ENCODE measurements around the gene SELENOS.
"Not testable (repeated sequence)": the region's sequence is repeated elsewhere in the genome, so short reads cannot be mapped to it uniquely, and the experiment has no call there.

SELENOS gene

GRCh38 chr15:101295607-101296161 lies 18.4 kb upstream of the SELENOS start:
- ATAC-seq: no peak

GRCh38 chr15:101294731-101295606 lies 17.7 kb upstream of the SELENOS start, which contains the start of gene SNRPA1:
Gene SNRPA1 (minus strand): TSS chr15:101295248. CDS start chr15:101295178, 70 bp downstream.
- no peaks in the 10 kb centered on the region for H3K9me3 Mint-ChIP-seq
- H3K4me1 Mint-ChIP-seq: peaks cover 52% of the 10 kb centered on the region
- H3K4me3 Mint-ChIP-seq: peak within 1 kb of the TSS; percentile 97
- peak; percentile 90 for ATAC-seq
- no peaks in the 10 kb centered on the region for H3K27me3 Mint-ChIP-seq
- H3K27ac Mint-ChIP-seq: peak within 1 kb of the TSS; percentile 98 to 99
- DNase-seq: peak; percentile 96 to 97

More at GRCh38 chr15:101295607-101296161, 18.4 kb upstream of the SELENOS start:
- H3K4me3 Mint-ChIP-seq: peak overlapping the region; percentile 97
- no peak for DNase-seq
- H3K27me3 Mint-ChIP-seq: no peaks in the 10 kb centered on the region
- no peaks in the 10 kb centered on the region for H3K9me3 Mint-ChIP-seq
- peaks cover 45% of the 10 kb centered on the region for H3K4me1 Mint-ChIP-seq
- peak overlapping the region; percentile 28 to 98 for H3K27ac Mint-ChIP-seq

GRCh38 chr15:101293122-101293521 lies 15.8 kb upstream of the SELENOS start:
- DNase-seq: no peak
- no peak for ATAC-seq
- H3K27me3 Mint-ChIP-seq: no peaks in the 10 kb centered on the region
- peak overlapping the region; percentile 97 for H3K4me3 Mint-ChIP-seq
- H3K27ac Mint-ChIP-seq: peak overlapping the region; percentile 98 to 99
- H3K9me3 Mint-ChIP-seq: no peaks in the 10 kb centered on the region
- peaks cover 68% of the 10 kb centered on the region for H3K4me1 Mint-ChIP-seq

- DNase-seq (peak in 1 of 2 donors; percentile 32), ATAC-seq (peak; percentile 48)
- H3K4me1 Mint-ChIP-seq: peaks cover 55% of the 10 kb centered on the region
- no peaks in the 10 kb centered on the region for H3K9me3 Mint-ChIP-seq
- no peaks in the 10 kb centered on the region for H3K27me3 Mint-ChIP-seq
- peak overlapping the region in 1 of 2 donors; percentile 74 for H3K27ac Mint-ChIP-seq
- no peak overlapping the region for H3K4me3 Mint-ChIP-seq
These were observed 11.7 kb upstream of the SELENOS start for GRCh38 chr15:101288905-101289513.

GRCh38 chr15:101287342-101287741 lies 10.1 kb upstream of the SELENOS start:
- H3K4me1 Mint-ChIP-seq: peaks cover 41% of the 10 kb centered on the region
- not testable (repeated sequence) for H3K9me3 Mint-ChIP-seq, H3K27me3 Mint-ChIP-seq, ATAC-seq, H3K4me3 Mint-ChIP-seq, DNase-seq, H3K27ac Mint-ChIP-seq

GRCh38 chr15:101286471-101287114 lies 9.3 kb upstream of the SELENOS start:
- Mint-ChIP-seq H3K4me3 (no peak overlapping the region), H3K27me3 (no peaks in the 10 kb centered on the region), H3K9me3 (no peaks in the 10 kb centered on the region), H3K4me1 (peaks cover 34% of the 10 kb centered on the region), H3K27ac (peak overlapping the region in 1 of 2 donors; percentile 34)
- no peak for ATAC-seq
- DNase-seq: no peak

- DNase-seq: no peak
- ATAC-seq: no peak
- peaks cover 9% of the 10 kb centered on the region for H3K4me1 Mint-ChIP-seq
- no peak overlapping the region for H3K4me3 Mint-ChIP-seq
- H3K27me3 Mint-ChIP-seq: no peaks in the 10 kb centered on the region
- H3K27ac Mint-ChIP-seq: no peak overlapping the region
- no peaks in the 10 kb centered on the region for H3K9me3 Mint-ChIP-seq
These were observed 6.6 kb upstream of the SELENOS start for GRCh38 chr15:101283931-101284330.

- ATAC-seq (no peak), DNase-seq (no peak)
- H3K9me3 Mint-ChIP-seq: no peaks in the 10 kb centered on the region
- H3K4me1 Mint-ChIP-seq: peaks cover 23% of the 10 kb centered on the region
- no peak overlapping the region for H3K4me3 Mint-ChIP-seq
- H3K27ac Mint-ChIP-seq: no peak overlapping the region
- H3K27me3 Mint-ChIP-seq: no peaks in the 10 kb centered on the region
These were observed 2.7 kb upstream of the SELENOS start for GRCh38 chr15:101280007-101280406.

- H3K4me1 Mint-ChIP-seq: peaks cover 31% of the 10 kb centered on the region
- no peak for ATAC-seq
These were observed 769 bp upstream of the SELENOS start for GRCh38 chr15:101277943-101278564.

GRCh38 chr15:101276501-101277037 lies 716 bp downstream of the SELENOS start:
- Mint-ChIP-seq H3K4me3 (peak overlapping the region; percentile 94 to 98), H3K9me3 (no peaks in the 10 kb centered on the region), H3K4me1 (peaks cover 31% of the 10 kb centered on the region), H3K27ac (peak overlapping the region; percentile 92 to 96), H3K27me3 (no peaks in the 10 kb centered on the region)
- ATAC-seq: peak; percentile 24
- DNase-seq: peak in 1 of 2 donors; percentile 19

More at GRCh38 chr15:101277943-101278564, 769 bp upstream of the SELENOS start:
- Mint-ChIP-seq H3K4me3 (peak overlapping the region; percentile 94 to 98), H3K27ac (peak overlapping the region in 1 of 2 donors; percentile 91), H3K27me3 (no peaks in the 10 kb centered on the region), H3K9me3 (no peaks in the 10 kb centered on the region)
- DNase-seq: no peak

- H3K27ac Mint-ChIP-seq: peak overlapping the region; percentile 8 to 43
- no peaks in the 10 kb centered on the region for H3K9me3 Mint-ChIP-seq
- H3K4me1 Mint-ChIP-seq: peaks cover 31% of the 10 kb centered on the region
- H3K4me3 Mint-ChIP-seq: peak overlapping the region in 1 of 2 donors; percentile 6
- ATAC-seq: no peak
- no peaks in the 10 kb centered on the region for H3K27me3 Mint-ChIP-seq
- no peak for DNase-seq
These were observed 2.3 kb downstream of the SELENOS start for GRCh38 chr15:101275018-101275417.

- Mint-ChIP-seq H3K4me3 (no peak overlapping the region), H3K27ac (no peak overlapping the region), H3K9me3 (no peaks in the 10 kb centered on the region), H3K4me1 (peaks cover 31% of the 10 kb centered on the region), H3K27me3 (no peaks in the 10 kb centered on the region)
- ATAC-seq (no peak), DNase-seq (no peak)
These were observed 3.8 kb downstream of the SELENOS start for GRCh38 chr15:101273534-101273933.

- H3K27ac Mint-ChIP-seq: no peak overlapping the region
- no peaks in the 10 kb centered on the region for H3K9me3 Mint-ChIP-seq
- DNase-seq (no peak), ATAC-seq (no peak)
- no peaks in the 10 kb centered on the region for H3K27me3 Mint-ChIP-seq
- no peak overlapping the region for H3K4me3 Mint-ChIP-seq
- peaks cover 26% of the 10 kb centered on the region for H3K4me1 Mint-ChIP-seq
These were observed 4.7 kb downstream of the SELENOS start for GRCh38 chr15:101272584-101272983.

GRCh38 chr15:101269479-101270223 lies 7.6 kb downstream of the SELENOS start:
- H3K9me3 Mint-ChIP-seq: no peaks in the 10 kb centered on the region
- ATAC-seq (no peak), DNase-seq (no peak)
- H3K27me3 Mint-ChIP-seq: no peaks in the 10 kb centered on the region
- peaks cover 4% of the 10 kb centered on the region for H3K4me1 Mint-ChIP-seq
- H3K4me3 Mint-ChIP-seq: no peak overlapping the region
- H3K27ac Mint-ChIP-seq: peak overlapping the region in 1 of 2 donors; percentile 82

Measured in stimulated activated naive CD8-positive, alpha-beta T cell treated with anti-CD3 and anti-CD28 coated beads, Interleukin-15, amount 100 ng/mL, for 72 hours (primary cell).